Measurements from ENCODE around the gene MPZL1.

- TF ChIP-seq POLR2AphosphoS5 (IDR thresholded peaks at IDR 0.05) (no peak), POLR2A (IDR thresholded peaks at IDR 0.05) (no peak), CTCF (IDR thresholded peaks at IDR 0.05) (no peak), EP300 (IDR thresholded peaks at IDR 0.05) (no peak)
Measured at GRCh38 chr1:167755654-167756053, 33.9 kb downstream of the MPZL1 start.
